Esophagus muscularis mucosa (tissue), 4 donors: ENCODE data around the gene UBE4A.

Experiments
- EP300 ChIP-seq: sonication (generic); formaldehyde crosslinking; IDR thresholded peaks from one replicate; pipeline ENCODE4 v1.6.1; 2017; ENCODE audit warnings: antibody characterized with exemption
- POLR2AphosphoS5 ChIP-seq, 2 donors: sonication (generic); formaldehyde crosslinking; IDR thresholded peaks; one replicate each; pipeline ENCODE4 v1.6.1; 2017; ENCODE audit warnings: antibody characterized with exemption in 2 of 2
- TF ChIP-seq, protein P1 (sequence below), 3 experiments: fragments of 200-600 bp in 2 of 3; fragments of 450-650 bp in 1 of 3; sonication (generic) in 2 of 3; IDR thresholded peaks; one replicate each; pipeline ENCODE4 v1.5.1; 2017 to 2019; ENCODE audit warnings: antibody characterized with exemption in 3 of 3, mild to moderate bottlenecking in 2 of 3, moderate library complexity in 1 of 3

DNA sequence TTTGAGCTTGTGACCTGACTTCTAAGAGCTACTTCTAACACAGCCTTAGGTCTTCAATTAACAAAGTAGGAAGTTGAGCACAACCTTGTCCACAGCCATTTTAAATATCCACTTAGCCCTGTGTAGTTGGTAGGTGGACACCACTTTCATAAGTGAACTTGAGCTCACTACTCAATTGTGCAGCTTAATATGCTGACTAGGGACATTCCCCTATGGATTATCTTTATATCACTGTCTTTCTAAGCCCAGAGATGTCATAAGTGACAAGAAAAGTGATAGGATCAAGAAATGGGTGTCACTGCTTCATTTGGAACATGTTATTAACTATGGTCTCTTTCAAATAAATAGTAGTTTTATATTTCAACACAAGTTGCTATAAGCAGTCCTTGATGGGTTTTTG lies 38.0 kb downstream of the UBE4A start:
- TF ChIP-seq, protein P1, sequence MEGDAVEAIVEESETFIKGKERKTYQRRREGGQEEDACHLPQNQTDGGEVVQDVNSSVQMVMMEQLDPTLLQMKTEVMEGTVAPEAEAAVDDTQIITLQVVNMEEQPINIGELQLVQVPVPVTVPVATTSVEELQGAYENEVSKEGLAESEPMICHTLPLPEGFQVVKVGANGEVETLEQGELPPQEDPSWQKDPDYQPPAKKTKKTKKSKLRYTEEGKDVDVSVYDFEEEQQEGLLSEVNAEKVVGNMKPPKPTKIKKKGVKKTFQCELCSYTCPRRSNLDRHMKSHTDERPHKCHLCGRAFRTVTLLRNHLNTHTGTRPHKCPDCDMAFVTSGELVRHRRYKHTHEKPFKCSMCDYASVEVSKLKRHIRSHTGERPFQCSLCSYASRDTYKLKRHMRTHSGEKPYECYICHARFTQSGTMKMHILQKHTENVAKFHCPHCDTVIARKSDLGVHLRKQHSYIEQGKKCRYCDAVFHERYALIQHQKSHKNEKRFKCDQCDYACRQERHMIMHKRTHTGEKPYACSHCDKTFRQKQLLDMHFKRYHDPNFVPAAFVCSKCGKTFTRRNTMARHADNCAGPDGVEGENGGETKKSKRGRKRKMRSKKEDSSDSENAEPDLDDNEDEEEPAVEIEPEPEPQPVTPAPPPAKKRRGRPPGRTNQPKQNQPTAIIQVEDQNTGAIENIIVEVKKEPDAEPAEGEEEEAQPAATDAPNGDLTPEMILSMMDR (IDR thresholded peaks at IDR 0.05), result no peak
- TF ChIP-seq EP300, result no peak
- no peak for TF ChIP-seq POLR2AphosphoS5 (IDR thresholded peaks at IDR 0.05)
